HL-60/S4 (cell line): ENCODE results near the gene SLC30A3.

Source experiments
- in situ Hi-C: fragments of 300-500 bp; cut with MboI; formaldehyde crosslinking; loops from 2 replicates; pipeline ENCODE4 v1.14.3; 2022; ENCODE audit warnings: low sequenced_read_pairs

SLC30A3 gene

DNA sequence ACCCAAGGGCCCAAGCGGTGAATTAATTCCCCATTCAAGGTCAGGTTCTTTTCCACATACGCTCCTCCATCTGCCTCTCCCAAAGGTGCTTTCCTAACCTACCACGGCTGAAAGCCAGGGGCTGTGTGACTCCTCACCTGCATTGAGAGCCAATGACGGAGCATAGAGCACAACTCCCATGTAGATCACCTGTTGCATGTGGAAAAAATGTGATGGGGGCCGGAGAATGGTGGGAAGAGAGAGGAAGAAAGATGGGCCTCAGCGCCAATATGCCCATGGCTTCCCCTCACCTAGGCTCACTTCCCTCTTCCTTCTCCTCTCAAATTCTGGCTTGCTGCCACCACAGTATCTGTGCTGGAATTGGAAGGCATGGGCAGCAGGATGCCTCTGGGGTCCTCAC, 56.5 kb downstream of the SLC30A3 start:
- in situ Hi-C loops = no loop called here

DNA sequence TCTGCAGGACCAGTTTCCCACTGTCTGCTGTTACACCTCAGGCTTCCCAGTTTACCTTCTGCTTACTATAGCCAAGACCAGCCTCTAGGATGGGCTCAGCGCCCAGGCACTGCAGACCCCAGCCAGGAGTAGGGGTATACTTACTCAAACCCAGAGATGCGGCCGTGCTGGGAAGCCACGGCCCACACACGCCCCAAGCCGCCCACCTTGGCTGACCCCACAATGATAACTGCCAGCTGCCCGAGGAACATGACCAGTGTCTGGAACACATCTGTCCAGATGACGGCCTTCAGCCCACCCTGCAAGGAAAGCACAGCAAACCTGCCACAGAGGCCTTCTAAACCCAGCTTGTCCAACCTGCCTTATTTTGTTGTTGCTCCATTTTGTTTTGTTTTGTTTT, 57.6 kb downstream of the SLC30A3 start:
- in situ Hi-C loops = no loop called here

DNA sequence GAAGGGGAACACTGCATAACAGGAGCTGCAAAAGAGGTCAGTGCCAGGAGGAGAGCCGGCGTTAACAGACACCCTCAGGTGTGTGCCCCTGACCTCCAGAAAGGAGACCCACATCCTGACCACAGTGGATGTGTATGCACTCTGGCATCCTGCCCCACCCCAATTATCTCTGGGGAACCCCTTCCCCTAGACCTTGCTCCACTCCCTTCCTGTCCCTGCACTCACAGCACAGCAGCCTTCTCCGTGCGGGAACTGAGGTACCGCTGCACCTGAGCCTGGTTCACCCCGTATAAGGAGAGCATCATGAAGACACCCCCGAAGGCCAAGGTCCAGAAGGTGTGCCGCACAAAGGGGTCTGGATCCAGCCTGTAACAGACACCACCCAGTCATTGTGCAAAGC, 58.3 kb downstream of the SLC30A3 start:
- in situ Hi-C loops = no loop called here

DNA sequence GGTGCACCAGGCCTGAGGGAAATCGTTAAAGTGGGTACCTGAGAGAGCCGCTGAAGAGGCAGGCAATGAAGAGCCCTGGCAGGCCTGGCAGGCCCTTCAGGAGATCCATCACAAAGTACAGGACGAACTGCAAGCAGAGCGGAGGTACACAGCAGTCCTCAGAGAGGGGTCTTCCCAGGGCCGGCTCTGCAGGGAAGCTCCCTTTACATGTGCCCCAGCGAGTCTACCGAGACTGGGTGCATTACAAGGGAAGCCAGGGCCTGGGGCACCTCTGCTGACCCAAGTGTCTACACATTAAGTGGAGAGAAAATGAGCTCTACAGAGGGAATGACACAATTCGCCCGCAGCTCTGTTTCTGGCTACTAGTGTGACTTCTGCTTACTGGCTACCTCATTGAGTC, 59.1 kb downstream of the SLC30A3 start:
- in situ Hi-C loops = no loop called here
